22Rv1 (cell line): ENCODE data around the gene CLCC1.

Experiments
- H3K27ac ChIP-seq: fragments of 450-650 bp; 2 replicates; pipeline ENCODE4 v1.5.1; 2017
- ZFX ChIP-seq: fragments of 450-650 bp; IDR thresholded peaks from 2 replicates; pipeline ENCODE4 v1.6.1; 2017; ENCODE audit warnings: antibody characterized with exemption, borderline replicate concordance
- TF ChIP-seq, protein P1 (sequence below): fragments of 450-650 bp; IDR thresholded peaks from 2 replicates; pipeline ENCODE4 v1.5.1; 2017; ENCODE audit warnings: mild to moderate bottlenecking

The CLCC1 gene

DNA sequence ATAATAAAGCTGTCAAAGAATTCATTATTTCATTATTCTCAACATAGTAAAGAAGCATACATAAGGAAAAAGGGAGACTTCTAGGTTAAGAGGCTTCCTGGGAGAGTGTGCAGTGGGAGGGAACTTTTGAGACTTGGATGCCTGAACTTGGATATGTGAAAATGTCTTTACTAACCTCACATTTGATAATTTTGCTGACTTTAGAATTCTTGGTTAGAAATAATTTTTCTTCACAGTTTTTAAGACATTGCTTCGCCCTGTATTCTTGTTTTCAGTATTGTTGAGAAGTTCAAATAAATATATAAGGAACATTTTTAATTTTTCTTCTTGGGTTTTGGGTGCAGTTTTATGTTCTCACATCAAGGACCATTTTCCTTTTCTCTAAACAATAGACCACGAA is 46.5 kb downstream of the CLCC1 start:
- no peak for TF ChIP-seq ZFX
- TF ChIP-seq, protein P1, sequence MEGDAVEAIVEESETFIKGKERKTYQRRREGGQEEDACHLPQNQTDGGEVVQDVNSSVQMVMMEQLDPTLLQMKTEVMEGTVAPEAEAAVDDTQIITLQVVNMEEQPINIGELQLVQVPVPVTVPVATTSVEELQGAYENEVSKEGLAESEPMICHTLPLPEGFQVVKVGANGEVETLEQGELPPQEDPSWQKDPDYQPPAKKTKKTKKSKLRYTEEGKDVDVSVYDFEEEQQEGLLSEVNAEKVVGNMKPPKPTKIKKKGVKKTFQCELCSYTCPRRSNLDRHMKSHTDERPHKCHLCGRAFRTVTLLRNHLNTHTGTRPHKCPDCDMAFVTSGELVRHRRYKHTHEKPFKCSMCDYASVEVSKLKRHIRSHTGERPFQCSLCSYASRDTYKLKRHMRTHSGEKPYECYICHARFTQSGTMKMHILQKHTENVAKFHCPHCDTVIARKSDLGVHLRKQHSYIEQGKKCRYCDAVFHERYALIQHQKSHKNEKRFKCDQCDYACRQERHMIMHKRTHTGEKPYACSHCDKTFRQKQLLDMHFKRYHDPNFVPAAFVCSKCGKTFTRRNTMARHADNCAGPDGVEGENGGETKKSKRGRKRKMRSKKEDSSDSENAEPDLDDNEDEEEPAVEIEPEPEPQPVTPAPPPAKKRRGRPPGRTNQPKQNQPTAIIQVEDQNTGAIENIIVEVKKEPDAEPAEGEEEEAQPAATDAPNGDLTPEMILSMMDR, result no peak

More for the DNA sequence above, 46.5 kb downstream of the CLCC1 start:
- no peak overlapping the region for H3K27ac ChIP-seq
